SKM-1 treated with dmso at 0.1 percent for 144 hours (cell line): Measurements from ENCODE around the gene COLEC12.
A peak's percentile ranks its signal among the peaks of the same experiment; 100 is the strongest.

ENCODE experiments used
- DNase-seq: peaks from one replicate; lab custom pipeline; 2025; ENCODE audit not compliant: unreplicated experiment; lab: John Stamatoyannopoulos, UW

COLEC12 gene

GRCh38 chr18:363301-364085 is 137.0 kb downstream of the COLEC12 start:
- DNase-seq = peak; percentile 57

- DNase-seq = no peak
Measured at GRCh38 chr18:362311-363290, 137.9 kb downstream of the COLEC12 start.

- peak; percentile 5 for DNase-seq
Measured at GRCh38 chr18:361941-362310, 138.6 kb downstream of the COLEC12 start.

GRCh38 chr18:361100-361732 is 139.3 kb downstream of the COLEC12 start:
- no peak for DNase-seq

DNA sequence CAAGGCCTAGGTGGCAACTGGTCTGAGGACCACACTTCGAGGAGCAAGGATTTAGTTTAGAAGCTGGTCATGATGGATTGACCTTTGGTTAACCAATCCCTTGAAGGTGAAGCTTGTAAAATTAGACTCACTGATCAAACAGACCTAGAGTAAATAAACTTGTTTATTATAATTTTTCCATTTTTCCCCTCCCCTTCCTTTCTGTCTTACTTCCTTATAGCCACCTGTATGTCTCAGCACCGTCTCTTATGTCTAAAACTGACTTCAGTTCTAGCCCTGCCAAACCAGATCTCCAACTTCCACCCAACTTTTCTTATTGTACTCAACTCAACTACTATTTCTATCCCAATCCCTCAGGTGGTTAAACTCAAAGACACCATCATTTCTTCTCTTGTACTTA is 139.8 kb downstream of the COLEC12 start:
- DNase-seq = no peak

DNA sequence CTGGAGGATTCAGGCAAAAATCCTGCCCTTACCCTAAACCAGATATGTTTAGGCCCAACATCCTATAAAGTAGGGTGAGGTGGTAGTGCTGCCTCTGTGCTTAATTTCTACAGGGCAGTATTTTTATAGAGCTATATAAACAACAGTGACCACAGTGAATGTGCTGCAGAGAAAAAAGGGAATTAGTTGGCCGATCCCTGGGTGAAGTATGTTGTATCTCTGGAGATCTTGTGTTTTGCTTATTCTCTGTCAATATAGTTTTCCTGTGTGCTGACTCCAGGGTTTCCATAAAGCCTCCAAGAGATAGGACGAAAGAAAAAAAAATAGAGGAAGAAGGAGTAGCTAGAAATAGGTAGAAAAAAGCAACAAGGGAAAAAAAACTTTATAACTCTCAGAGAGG is 143.7 kb downstream of the COLEC12 start:
- no peak for DNase-seq

DNA sequence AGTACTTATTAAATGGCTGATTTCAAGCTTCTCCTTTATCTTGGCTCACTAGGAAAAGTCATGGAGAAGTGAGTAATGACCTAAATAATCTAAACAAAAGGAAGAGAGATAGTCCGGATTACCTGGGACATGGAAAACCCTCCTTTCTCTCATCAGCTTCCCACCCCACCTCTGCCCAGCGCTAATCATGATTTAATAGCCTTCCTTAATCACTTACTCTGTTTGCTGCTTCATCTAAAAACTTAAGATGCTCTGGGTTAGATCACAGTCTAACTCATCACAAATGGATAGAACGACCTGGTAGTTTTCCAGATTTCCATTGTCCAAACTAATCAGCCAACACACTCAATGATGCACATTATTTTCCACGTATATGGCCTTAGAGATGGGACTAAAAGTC is 144.8 kb downstream of the COLEC12 start:
- DNase-seq = no peak

- no peak for DNase-seq
Measured at GRCh38 chr18:354471-354870, 146.0 kb downstream of the COLEC12 start.

DNA sequence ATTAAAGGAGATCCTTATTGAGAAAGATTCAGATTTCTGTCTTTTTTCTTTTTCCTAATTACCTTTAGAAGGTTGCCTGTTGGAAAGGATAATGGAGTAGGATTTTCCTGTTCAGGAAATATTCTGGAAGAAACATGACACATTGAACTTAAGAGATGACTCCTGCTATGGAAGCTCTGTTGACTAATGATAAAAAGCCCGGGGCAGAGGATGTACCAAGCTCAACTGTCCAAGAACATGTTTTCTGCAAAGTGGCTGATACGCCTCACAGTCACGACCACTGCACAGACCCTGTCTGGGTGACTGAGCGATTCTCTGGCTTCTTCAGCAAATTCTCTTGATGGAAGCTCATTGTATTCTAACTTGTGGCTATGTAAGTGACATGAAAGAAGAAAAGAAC is 146.5 kb downstream of the COLEC12 start:
- no peak for DNase-seq

DNA sequence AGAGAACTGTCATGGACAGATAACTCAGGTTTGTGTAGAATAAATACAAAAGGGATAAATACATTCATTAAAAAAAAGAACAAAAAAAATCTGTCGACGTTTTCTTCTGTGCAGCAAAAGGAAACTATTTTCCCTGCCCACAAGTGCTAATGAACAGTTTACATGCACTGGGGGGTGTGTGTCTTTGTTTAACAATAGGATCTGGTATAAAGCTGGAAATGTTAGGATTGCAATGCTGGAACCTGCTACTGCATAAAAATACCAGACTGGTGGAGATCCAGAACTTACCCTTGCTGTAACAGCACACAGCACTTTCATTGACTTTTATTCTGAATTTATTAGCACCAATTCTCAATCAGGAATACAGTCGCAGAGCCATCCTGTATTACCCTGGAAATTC is 148.1 kb downstream of the COLEC12 start:
- no peak for DNase-seq

DNA sequence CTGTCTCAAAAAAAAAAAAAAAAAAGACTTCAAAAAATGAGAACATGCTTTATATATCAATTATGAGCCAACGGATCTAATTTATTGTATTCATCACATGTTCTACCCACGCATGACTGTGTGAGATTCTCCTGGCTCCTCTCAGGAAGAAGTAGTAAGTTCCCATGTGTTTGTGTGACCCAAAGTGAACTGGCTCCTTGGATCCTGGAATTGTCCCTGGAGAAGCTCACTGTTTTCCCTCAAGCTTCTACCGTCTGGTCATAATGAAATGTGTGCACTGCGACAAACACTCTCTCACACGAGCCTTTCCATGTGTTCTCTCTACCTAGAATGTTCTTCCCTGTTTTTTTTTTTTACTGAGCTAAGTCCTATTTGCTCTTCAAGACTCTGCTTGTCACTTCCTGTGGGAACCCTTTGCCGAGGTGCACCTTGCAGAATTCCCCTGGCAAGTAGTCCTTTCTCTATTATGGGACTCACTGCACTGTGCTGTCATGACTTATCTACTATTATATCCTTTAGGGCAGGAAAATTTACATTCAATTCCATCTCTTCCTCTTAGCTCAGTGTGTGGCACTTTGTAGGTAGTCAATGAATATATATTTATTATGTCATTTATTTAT is 149.4 kb downstream of the COLEC12 start:
- no peak for DNase-seq

GRCh38 chr18:346600-346999 is 153.9 kb downstream of the COLEC12 start:
- no peak for DNase-seq

DNA sequence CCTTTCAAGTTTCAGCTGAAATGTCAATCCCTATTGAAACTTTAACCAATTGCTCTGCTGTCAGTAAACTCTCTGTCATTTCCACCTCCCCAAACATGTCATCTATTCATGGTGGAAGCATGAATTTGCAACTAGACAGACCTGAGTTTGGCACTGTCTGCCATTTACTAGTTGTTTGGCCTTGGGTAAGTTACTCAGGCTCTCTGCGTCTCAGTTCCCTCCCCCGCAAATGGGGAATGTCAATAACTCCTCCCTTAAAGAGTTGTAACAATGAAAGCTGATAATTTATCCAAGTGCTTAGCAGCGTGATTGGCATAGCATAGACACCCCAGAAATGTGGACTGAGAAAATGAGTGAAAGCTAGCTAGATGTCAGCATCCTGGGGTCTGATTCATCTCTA is 159.4 kb downstream of the COLEC12 start:
- no peak for DNase-seq

- DNase-seq = no peak
Measured at GRCh38 chr18:340044-340443, 160.5 kb downstream of the COLEC12 start.

DNA sequence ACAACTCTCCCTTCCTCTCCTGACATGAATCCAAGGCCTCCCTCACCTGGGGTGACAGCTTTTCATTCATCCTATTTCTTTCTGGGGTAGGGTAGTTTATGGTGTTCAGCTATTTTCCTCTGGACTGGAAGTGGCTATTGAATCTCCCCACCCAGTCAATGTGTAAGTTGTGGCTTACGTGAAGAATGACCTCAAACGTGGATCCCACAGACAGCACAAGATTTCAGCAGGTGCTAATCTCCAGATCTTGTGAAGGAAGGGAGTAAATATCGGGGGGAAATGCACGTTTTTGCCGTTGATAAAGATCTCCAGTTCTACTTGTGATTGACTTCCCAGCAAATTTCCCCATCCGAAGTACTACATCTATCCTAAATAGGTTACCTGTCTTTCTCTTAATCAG is 161.3 kb downstream of the COLEC12 start:
- no peak for DNase-seq

- DNase-seq = peak; percentile 29
Measured at GRCh38 chr18:336713-337112, 163.8 kb downstream of the COLEC12 start.

- no peak for DNase-seq
Measured at GRCh38 chr18:335733-336132, 164.8 kb downstream of the COLEC12 start.

- DNase-seq = no peak
Measured at GRCh38 chr18:334575-335132, 165.8 kb downstream of the COLEC12 start.

GRCh38 chr18:332721-333510 is 167.6 kb downstream of the COLEC12 start:
- no peak for DNase-seq

- DNase-seq = no peak
Measured at GRCh38 chr18:332007-332406, 168.5 kb downstream of the COLEC12 start.
